ENCODE results near the gene RALB.

Gene RALB

GRCh38 chr2:120244656-120245519 is 7.8 kb upstream of the RALB start:
- Histone ChIP-seq H3K27me3 (replicated peaks; ENCODE audit: insufficient read depth, low read length) (no peaks in the 10 kb centered on the region), H3K4me2 (ENCODE audit: low read depth, low read length) (no peak overlapping the region), H3K4me3 (ENCODE audit: low read length) (no peak overlapping the region), H2AFZ (ENCODE audit: low read length) (no peak overlapping the region), H3F3A (ENCODE audit: insufficient read depth, low read length) (no peaks in the 10 kb centered on the region), H3K9me3 (replicated peaks; ENCODE audit: insufficient read depth, low read length) (no peaks in the 10 kb centered on the region), H3K27ac (ENCODE audit: low read length) (no peak overlapping the region), H3K9ac (ENCODE audit: low read length) (no peak overlapping the region), H3K9me2 (replicated peaks; ENCODE audit: insufficient read depth, low read length) (no peaks in the 10 kb centered on the region), H4K20me1 (ENCODE audit: insufficient read depth, low read length) (no peaks in the 10 kb centered on the region), H3K79me2 (ENCODE audit: low read length) (no peaks in the 10 kb centered on the region), H3K36me3 (replicated peaks; ENCODE audit: insufficient read depth, low read length) (no peaks in the 10 kb centered on the region), H3K4me1 (ENCODE audit: low read length) (no peaks in the 10 kb centered on the region)
- TF ChIP-seq EZH2phosphoT487 (IDR thresholded peaks at IDR 0.05; ENCODE audit: low read length) = no peak
- TF ChIP-seq EZH2 (optimal IDR thresholded peaks at IDR 0.05; ENCODE audit: low read depth, low read length) = no peak
- TF ChIP-seq, protein P1, sequence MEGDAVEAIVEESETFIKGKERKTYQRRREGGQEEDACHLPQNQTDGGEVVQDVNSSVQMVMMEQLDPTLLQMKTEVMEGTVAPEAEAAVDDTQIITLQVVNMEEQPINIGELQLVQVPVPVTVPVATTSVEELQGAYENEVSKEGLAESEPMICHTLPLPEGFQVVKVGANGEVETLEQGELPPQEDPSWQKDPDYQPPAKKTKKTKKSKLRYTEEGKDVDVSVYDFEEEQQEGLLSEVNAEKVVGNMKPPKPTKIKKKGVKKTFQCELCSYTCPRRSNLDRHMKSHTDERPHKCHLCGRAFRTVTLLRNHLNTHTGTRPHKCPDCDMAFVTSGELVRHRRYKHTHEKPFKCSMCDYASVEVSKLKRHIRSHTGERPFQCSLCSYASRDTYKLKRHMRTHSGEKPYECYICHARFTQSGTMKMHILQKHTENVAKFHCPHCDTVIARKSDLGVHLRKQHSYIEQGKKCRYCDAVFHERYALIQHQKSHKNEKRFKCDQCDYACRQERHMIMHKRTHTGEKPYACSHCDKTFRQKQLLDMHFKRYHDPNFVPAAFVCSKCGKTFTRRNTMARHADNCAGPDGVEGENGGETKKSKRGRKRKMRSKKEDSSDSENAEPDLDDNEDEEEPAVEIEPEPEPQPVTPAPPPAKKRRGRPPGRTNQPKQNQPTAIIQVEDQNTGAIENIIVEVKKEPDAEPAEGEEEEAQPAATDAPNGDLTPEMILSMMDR (IDR thresholded peaks at IDR 0.05; ENCODE audit: low read length) = no peak
- no peak for DNase-seq

DNA sequence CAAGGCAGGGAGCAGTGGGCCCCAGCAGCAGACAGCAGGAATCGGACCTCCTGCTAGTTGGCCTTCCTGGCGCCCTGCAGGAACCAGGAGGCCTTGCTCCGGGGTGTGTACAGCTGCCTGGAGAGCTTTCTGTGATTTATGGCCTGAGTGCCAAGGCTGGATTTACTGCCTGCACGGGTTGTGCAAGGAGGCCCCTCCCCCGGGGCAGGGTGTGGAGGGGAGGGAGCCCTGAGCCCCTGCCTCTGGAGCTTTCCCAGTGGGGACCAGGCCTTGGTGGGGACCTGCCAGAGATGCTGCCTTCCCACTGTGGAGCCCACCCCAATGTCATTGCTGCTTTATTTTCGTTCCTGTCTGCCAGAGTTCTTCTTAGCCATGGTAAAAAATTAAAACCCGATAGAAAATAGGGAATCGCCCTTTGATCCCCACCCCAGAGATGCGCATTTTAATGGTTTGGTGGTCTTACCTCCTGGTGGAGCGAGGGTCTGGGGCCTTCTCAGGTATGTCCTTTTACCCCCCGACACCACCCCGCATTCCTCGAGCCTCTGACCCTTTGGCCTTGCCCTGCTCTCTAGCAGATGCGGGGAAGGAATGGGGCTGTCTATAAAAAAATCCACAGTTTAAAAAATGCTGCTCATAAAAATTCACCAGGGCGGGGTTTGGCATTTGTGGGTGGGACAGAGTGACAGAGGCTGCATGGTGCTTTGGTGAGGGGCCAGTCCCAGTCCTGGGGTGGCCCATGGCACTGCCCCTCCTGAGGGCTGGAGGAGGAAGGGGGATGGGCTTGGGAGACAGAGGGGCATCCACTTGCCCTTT is 6.9 kb upstream of the RALB start:
- H2AFZ ChIP-seq (ENCODE audit: low read length) = no peak overlapping the region
- TF ChIP-seq EZH2 (optimal IDR thresholded peaks at IDR 0.05; ENCODE audit: low read depth, low read length) (no peak), EZH2phosphoT487 (IDR thresholded peaks at IDR 0.05; ENCODE audit: low read length) (no peak)
- TF ChIP-seq, protein P1 (IDR thresholded peaks at IDR 0.05; ENCODE audit: low read length) = no peak
- H3K27me3 ChIP-seq (replicated peaks; ENCODE audit: insufficient read depth, low read length) = no peaks in the 10 kb centered on the region
- H3K4me1 ChIP-seq (ENCODE audit: low read length) = no peaks in the 10 kb centered on the region
- H3K9me2 ChIP-seq (replicated peaks; ENCODE audit: insufficient read depth, low read length) = no peaks in the 10 kb centered on the region
- DNase-seq = no peak
- no peak overlapping the region for H3K4me2 ChIP-seq (ENCODE audit: low read depth, low read length)
- no peaks in the 10 kb centered on the region for H3K79me2 ChIP-seq (ENCODE audit: low read length)
- H4K20me1 ChIP-seq (ENCODE audit: insufficient read depth, low read length) = no peaks in the 10 kb centered on the region
- no peaks in the 10 kb centered on the region for H3F3A ChIP-seq (ENCODE audit: insufficient read depth, low read length)
- no peaks in the 10 kb centered on the region for H3K36me3 ChIP-seq (replicated peaks; ENCODE audit: insufficient read depth, low read length)
- H3K9me3 ChIP-seq (replicated peaks; ENCODE audit: insufficient read depth, low read length) = no peaks in the 10 kb centered on the region
- no peak overlapping the region for H3K4me3 ChIP-seq (ENCODE audit: low read length)
- no peak overlapping the region for H3K9ac ChIP-seq (ENCODE audit: low read length)
- H3K27ac ChIP-seq (ENCODE audit: low read length) = no peak overlapping the region

DNA sequence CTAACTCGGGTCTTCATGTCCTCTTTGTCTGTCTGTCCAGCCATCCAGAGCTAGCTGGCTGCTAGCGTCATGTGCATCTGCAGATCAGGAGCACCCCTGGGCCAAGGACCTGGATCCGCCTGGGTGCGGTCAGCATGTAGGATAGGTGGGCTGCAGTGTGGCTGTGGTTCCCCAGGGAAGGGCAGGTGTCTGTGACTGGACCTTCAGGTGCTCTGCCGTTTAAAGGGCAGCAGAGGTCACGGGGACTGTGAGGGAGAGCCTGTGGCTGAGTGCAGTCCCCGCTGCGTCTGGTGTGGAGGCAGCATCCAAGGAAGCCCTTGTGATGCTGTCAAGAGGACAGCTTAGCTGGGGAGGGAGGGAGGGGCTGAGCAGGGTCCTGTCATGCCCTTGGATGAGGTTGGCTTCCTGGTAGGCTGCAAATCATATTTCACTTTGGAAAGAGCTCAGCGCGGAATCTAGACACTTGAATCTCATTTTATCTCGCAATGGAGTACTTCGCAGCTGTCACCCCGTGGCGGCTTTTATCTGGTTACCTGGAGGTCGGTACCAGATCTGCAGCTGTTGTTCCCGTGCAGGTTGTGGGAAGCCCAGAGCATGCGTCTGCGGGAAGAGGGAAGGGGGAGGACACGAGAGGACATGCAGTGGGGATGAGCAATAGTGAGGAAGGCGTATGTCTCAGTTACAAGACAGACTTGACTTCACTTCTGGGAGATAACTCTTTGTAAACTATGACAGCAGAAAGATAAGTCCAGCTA is 5.9 kb upstream of the RALB start:
- H3K27me3 ChIP-seq (replicated peaks; ENCODE audit: insufficient read depth, low read length) = peaks cover 9% of the 10 kb centered on the region; the same call in 1 of the 2 replicates
- no peak for DNase-seq
- no peaks in the 10 kb centered on the region for H3F3A ChIP-seq (ENCODE audit: insufficient read depth, low read length)
- H3K4me1 ChIP-seq (ENCODE audit: low read length) = peaks cover 2% of the 10 kb centered on the region; the same call in 1 of the 2 replicates
- no peak overlapping the region for H3K9ac ChIP-seq (ENCODE audit: low read length)
- H4K20me1 ChIP-seq (ENCODE audit: insufficient read depth, low read length) = no peaks in the 10 kb centered on the region
- H2AFZ ChIP-seq (ENCODE audit: low read length) = no peak overlapping the region
- no peaks in the 10 kb centered on the region for H3K9me2 ChIP-seq (replicated peaks; ENCODE audit: insufficient read depth, low read length)
- H3K4me3 ChIP-seq (ENCODE audit: low read length) = no peak overlapping the region
- no peaks in the 10 kb centered on the region for H3K79me2 ChIP-seq (ENCODE audit: low read length)
- H3K4me2 ChIP-seq (ENCODE audit: low read depth, low read length) = no peak overlapping the region
- no peak for TF ChIP-seq EZH2 (optimal IDR thresholded peaks at IDR 0.05; ENCODE audit: low read depth, low read length)
- TF ChIP-seq EZH2phosphoT487 (IDR thresholded peaks at IDR 0.05; ENCODE audit: low read length) = no peak
- TF ChIP-seq, protein P1 (IDR thresholded peaks at IDR 0.05; ENCODE audit: low read length) = no peak
- H3K9me3 ChIP-seq (replicated peaks; ENCODE audit: insufficient read depth, low read length) = no peaks in the 10 kb centered on the region
- H3K36me3 ChIP-seq (replicated peaks; ENCODE audit: insufficient read depth, low read length) = no peaks in the 10 kb centered on the region
- no peak overlapping the region for H3K27ac ChIP-seq (ENCODE audit: low read length)
